Heart right ventricle (tissue), 16 donors: Measurements from ENCODE around the gene SH2D3A. TPM values are rescaled to one million over a fixed set of nuclear protein-coding genes. Genes with fewer than 3 reads are reported as not detected.
"Not testable (repeated sequence)": the region's sequence is repeated elsewhere in the genome, so short reads cannot be mapped to it uniquely, and the experiment has no call there.

Experiments used
- ATAC-seq, 8 donors: fragments of 200-7000 bp; cut with Tn5 transposase; one replicate each; pipeline ENCODE4 v1.9.1; 2020; ENCODE audit warnings: mild to moderate bottlenecking in 8 of 8, moderate library complexity in 8 of 8, moderate number of reproducible peaks in 1 of 8
- DNase-seq, 2 donors: peaks; one replicate each; pipeline ENCODE4 v3.0.0-alpha.2; 2020
- H3K27ac ChIP-seq, 10 donors: fragments of 200-600 bp; sonication (generic) in 2 of 10; one replicate each; pipeline versions ENCODE4 v1.5.0 to v1.8.0; 2020 to 2022; ENCODE audit warnings: mild to moderate bottlenecking in 3 of 10
- H3K27me3 ChIP-seq, 7 donors: fragments of 200-600 bp; one replicate each; pipeline ENCODE4 v1.8.0; 2021 to 2022; ENCODE audit warnings: mild to moderate bottlenecking in 2 of 7
- H3K36me3 ChIP-seq, 9 donors: fragments of 200-600 bp; sonication (generic) in 1 of 9; one replicate each; pipeline versions ENCODE4 v1.5.0 to v1.8.0; 2020 to 2022; ENCODE audit warnings: mild to moderate bottlenecking in 2 of 9
- H3K4me1 ChIP-seq, 9 donors: fragments of 200-600 bp; sonication (generic) in 1 of 9; one replicate each; pipeline versions ENCODE4 v1.5.0 to v1.8.0; 2020 to 2022; ENCODE audit warnings: mild to moderate bottlenecking in 4 of 9
- H3K4me3 ChIP-seq, 10 donors: fragments of 200-600 bp; sonication (generic) in 2 of 10; one replicate each; pipeline versions ENCODE4 v1.5.0 to v1.8.0; 2020 to 2022; ENCODE audit warnings: mild to moderate bottlenecking in 7 of 10, moderate library complexity in 2 of 10
- H3K9me3 ChIP-seq, 11 donors: fragments of 200-600 bp in 10 of 11; sonication (generic) in 2 of 11; one replicate each; pipeline versions ENCODE4 v1.5.0 to v1.8.0; 2013 to 2022; ENCODE audit warnings: mild to moderate bottlenecking in 2 of 11, control low read depth in 1 of 11, moderate library complexity in 1 of 11
- CTCF ChIP-seq, 9 donors: fragments of 200-600 bp; sonication (generic) in 2 of 9; IDR thresholded peaks; one replicate each; pipeline versions ENCODE4 v1.5.0 to v1.8.0; 2021 to 2022; ENCODE audit warnings: antibody characterized with exemption in 9 of 9, mild to moderate bottlenecking in 5 of 9, moderate library complexity in 1 of 9
- WGBS, 2 donors: extraction: QIAGEN DNeasy Blood & Tissue Kit; methylation state at CpG; one replicate each; pipeline ENCODE4 v1.1.7; 2013; ENCODE audit warnings: inconsistent platforms in 1 of 2; 5-methylcytosine and 5-hydroxymethylcytosine counted together
- intact Hi-C, 10 donors: fragments of 100-400 bp; cut with DNase I; formaldehyde crosslinking; loops; one replicate each; pipeline versions ENCODE4 v1.11.1 to v1.14.2; 2022
- polyA plus RNA-seq, 2 donors: library from polyadenylated mRNA; stranded (reverse); fragments of 200-250 nt; gene quantifications; one replicate each; pipeline ENCODE4 v1.2.3, GENCODE V29; 2013
- total RNA-seq, 10 donors: library from RNA; stranded (reverse); fragmentation: NEBNext Ultra II Directional in 3 of 10; extraction: Animal tissue kit (Norgen Biotek cat#: 25700) in 3 of 10; gene quantifications; one replicate each; pipeline versions ENCODE4 v1.2.1 to v1.2.4, GENCODE V29; 2021 to 2023
- donor health status: Arrhythmogenic right ventricular cardiomyopathy.
- donor health status: ischemic (EF 13 %, LVEDD 7.1; RV severe dilation, severe dysfunction).
- donor health status: healthy with polysubstance abuse.
- donor health status: DM: no; HTN: yes; CAD: no.
- donor health status: DM: no; HTN: no; CAD: no.
- donor health status: ischemic (EF 25% LVEDD 6.9; RV normal size, moderate dysfunction).
- donor health status: ischemic (EF 25% LVEDD 5.7; RV mildly dilated, moderate dysfunction).
- donor health status: healthy.
- donor health status: DM: yes; HTN: yes; CAD: no.
- donor health status: Ischemic cardiomyopathy.
- donor health status: ischemic (EF 35%, LVEDD 5.7; RV mildly dilated, moderate dysfunction).
- donor health status: nonischemic (EF 11% LVEDD 7.7; RV severe dilation, severe dysfunction).
- donor health status: DM: yes; HTN: yes; CAD: no.
- donor health status: PGD.
- donor health status: ischemic (EF 29% LVEDD 5.4; RV normal size, mild dysfunction).
- donor health status: nonischemic (EF 23%, LVEDD 6.1; RV moderate dilation, normal function).

SH2D3A gene
- total and polyA plus RNA-seq, 12 donors, result 0.16 to 0.79 (median 0.36) TPM; not detected in 5

- peak in 7 of 8 donors; percentile 12 to 56 (median 36) for ATAC-seq
Measured at GRCh38 chr19:6750062-6750461, 17.2 kb downstream of the SH2D3A start.

GRCh38 chr19:6748543-6748942 is 18.7 kb downstream of the SH2D3A start:
- H3K27ac ChIP-seq, result peak overlapping the region in 2 of 10 donors; percentile 13 to 54
- not testable (repeated sequence) for ATAC-seq, H3K4me3 ChIP-seq, H3K9me3 ChIP-seq, DNase-seq, H3K27me3 ChIP-seq
- intact Hi-C loops, result loop anchor here in 1 of 10 donors (10.0 kb wide), 1 partner anchor 234 kb away; no protein-coding TSS in a partner anchor
- H3K36me3 ChIP-seq, result peaks cover 0 to 90% (median 71%) of the 10 kb centered on the region in 9 donors
- 86 to 90% methylated on average over 10 of the region's 10 CpGs for WGBS, 2 donors
- H3K4me1 ChIP-seq, result peaks cover 10 to 44% (median 32%) of the 10 kb centered on the region in 9 donors

More at GRCh38 chr19:6750062-6750461, 17.2 kb downstream of the SH2D3A start:
- WGBS, 2 donors, result 73 to 75% methylated on average over 20 of the region's 20 CpGs
- H3K4me3 ChIP-seq, result no peak overlapping the region
- peaks cover 3 to 32% (median 21%) of the 10 kb centered on the region in 9 donors for H3K4me1 ChIP-seq
- no peaks in the 10 kb centered on the region for H3K9me3 ChIP-seq
- intact Hi-C loops, result loop anchor here in 1 of 10 donors (10.0 kb wide), 1 partner anchor 115 kb away; no protein-coding TSS in a partner anchor
- no peak for TF ChIP-seq CTCF (IDR thresholded peaks at IDR 0.05)
- DNase-seq, result peak in 1 of 2 donors; percentile 69
- peaks cover 0 to 76% (median 63%) of the 10 kb centered on the region in 9 donors for H3K36me3 ChIP-seq
- H3K27me3 ChIP-seq, result no peaks in the 10 kb centered on the region
- peak overlapping the region in 7 of 10 donors; percentile 19 to 54 (median 32) for H3K27ac ChIP-seq

GRCh38 chr19:6745965-6746364 is 21.3 kb downstream of the SH2D3A start:
- Histone ChIP-seq H3K9me3 (no peaks in the 10 kb centered on the region), H3K4me3 (no peak overlapping the region), H3K4me1 (peaks cover 7 to 60% (median 40%) of the 10 kb centered on the region in 9 donors), H3K27ac (peak overlapping the region in 4 of 10 donors; percentile 59 to 89 (median 81)), H3K36me3 (peaks cover 0 to 93% (median 59%) of the 10 kb centered on the region in 9 donors), H3K27me3 (no peaks in the 10 kb centered on the region)
- DNase-seq, result no peak
- ATAC-seq, result no peak
- WGBS, 2 donors, result 93 to 94% methylated on average over 24 of the region's 24 CpGs
- TF ChIP-seq CTCF (IDR thresholded peaks at IDR 0.05), result no peak
- intact Hi-C loops, result loop anchor here in 1 of 10 donors (10.0 kb wide), 1 partner anchor 231 kb away; no protein-coding TSS in a partner anchor

GRCh38 chr19:6744381-6745301 is 22.6 kb downstream of the SH2D3A start:
- Histone ChIP-seq H3K36me3 (peaks cover 0 to 80% (median 46%) of the 10 kb centered on the region in 9 donors), H3K4me1 (peaks cover 7 to 62% (median 45%) of the 10 kb centered on the region in 9 donors), H3K27ac (peak overlapping the region; percentile 59 to 89 (median 80)), H3K4me3 (peak overlapping the region in 5 of 10 donors; percentile 5 to 26 (median 13)), H3K9me3 (no peaks in the 10 kb centered on the region), H3K27me3 (peaks cover 0 to 10% (median 0%) of the 10 kb centered on the region in 7 donors)
- 18 to 22% methylated on average over 33 to 41 of the region's 41 CpGs for whole genome bisulfite sequencing, 2 donors
- DNase-seq, result peak; percentile 94 to 95
- peak; percentile 80 to 93 (median 90) for ATAC-seq
- TF ChIP-seq CTCF (IDR thresholded peaks at IDR 0.05), result no peak
- intact Hi-C loops, result loop anchor here in 2 of 10 donors (5.0 to 10.0 kb wide), 2 partner anchors 230 to 353 kb away; no protein-coding TSS in a partner anchor
